OCI-LY7 (cell line): ENCODE results near the gene QSER1. TPM values are rescaled to one million over a fixed set of nuclear protein-coding genes. Genes with fewer than 3 reads are reported as not detected.

Experiments used
- BruUV-seq: library from RNA; stranded (reverse); fragments of 400-500 nt; replicated peaks from 2 replicates; lab custom pipeline; 2021; lab: Mats Ljungman, UMichigan
- CTCF ChIA-PET: fragments of 300-600 bp; sonication (Branson Sonifier 250); formaldehyde crosslinking; loops from one replicate; lab custom pipeline; 2022; ENCODE audit warnings: antibody characterized with exemption; ENCODE audit not compliant: unreplicated experiment; lab: Charles Lee
- POLR2A ChIA-PET: fragments of 300-600 bp; sonication (Branson Sonifier 250); formaldehyde crosslinking; loops from one replicate; lab custom pipeline; 2022; ENCODE audit warnings: antibody characterized with exemption; lab: Charles Lee
- DNase-seq: peaks from one replicate; pipeline ENCODE4 v3.0.0-alpha.2; 2015; ENCODE audit warnings: low spot score
- H2AFZ ChIP-seq: fragments of 200-600 bp; sonication (generic), shearing (Covaris generic); 2 replicates; pipeline ENCODE4 v1.6.1; 2014; ENCODE audit warnings: mild to moderate bottlenecking, antibody characterized with exemption, low read length, moderate library complexity
- H3K27ac ChIP-seq: fragments of 200-600 bp; sonication (generic); 2 replicates; pipeline ENCODE4 v1.5.1; 2014; ENCODE audit warnings: mixed run types, low read depth, mild to moderate bottlenecking, moderate library complexity, low read length, inconsistent platforms; ENCODE audit not compliant: poor library complexity, severe bottlenecking
- H3K36me3 ChIP-seq: fragments of 200-600 bp; sonication (generic); 2 replicates; pipeline ENCODE4 v1.6.1; 2014; ENCODE audit warnings: mild to moderate bottlenecking, antibody characterized with exemption, low read length, moderate library complexity, mixed read lengths; ENCODE audit not compliant: insufficient read depth
- H3K4me1 ChIP-seq: fragments of 200-600 bp; sonication (generic); 2 replicates; pipeline ENCODE4 v1.5.1; 2014; ENCODE audit warnings: mild to moderate bottlenecking, low read length; ENCODE audit not compliant: insufficient read depth, poor library complexity, severe bottlenecking
- H3K4me2 ChIP-seq: fragments of 200-600 bp; sonication (generic); 2 replicates; pipeline ENCODE4 v1.6.1; 2014; ENCODE audit warnings: mild to moderate bottlenecking, low read length
- H3K4me3 ChIP-seq: fragments of 200-600 bp; sonication (generic); 2 replicates; pipeline ENCODE4 v1.5.1; 2014; ENCODE audit warnings: mild to moderate bottlenecking, low read depth, low read length; ENCODE audit not compliant: poor library complexity, severe bottlenecking
- H3K79me2 ChIP-seq: fragments of 200-600 bp; sonication (generic); 2 replicates; pipeline ENCODE4 v1.6.1; 2016; ENCODE audit warnings: low read depth, mild to moderate bottlenecking, low read length, moderate library complexity, mixed read lengths; ENCODE audit not compliant: insufficient read depth
- H3K9me2 ChIP-seq: fragments of 200-600 bp; sonication (generic); 2 replicates; pipeline ENCODE4 v1.6.1; 2016; ENCODE audit warnings: mild to moderate bottlenecking, low read length, mixed read lengths; ENCODE audit not compliant: insufficient read depth
- H3K9me3 ChIP-seq: fragments of 200-600 bp; sonication (generic); 2 replicates; pipeline ENCODE4 v1.6.1; 2014; ENCODE audit warnings: mild to moderate bottlenecking, mixed run types, low read length, mixed read lengths
- H4K20me1 ChIP-seq: fragments of 200-600 bp; sonication (generic); 2 replicates; pipeline ENCODE4 v1.6.1; 2014; ENCODE audit warnings: mild to moderate bottlenecking, antibody characterized with exemption, low read length, moderate library complexity, mixed read lengths; ENCODE audit not compliant: insufficient read depth
- EZH2phosphoT487 ChIP-seq: fragments of 200-600 bp; sonication (generic); IDR thresholded peaks from 2 replicates; pipeline ENCODE4 v1.6.1; 2018; ENCODE audit warnings: low read depth, borderline replicate concordance, mild to moderate bottlenecking, mixed run types, antibody characterized with exemption, low read length, moderate library complexity, mixed read lengths
- intact Hi-C: fragments of 100-400 bp; cut with micrococcal nuclease; formaldehyde crosslinking; loops from one replicate; pipeline ENCODE4 v1.10.0; 2022; ENCODE audit not compliant: unreplicated experiment
- total RNA-seq, 2 experiments: library from RNA; depleted of rRNA in 1 of 2; stranded (reverse); fragments of >200 nt in 1 of 2; shearing (Covaris generic) in 1 of 2; gene quantifications; 2 replicates each; pipeline ENCODE4 v1.2.3, GENCODE V29; 2014 to 2022
- TF ChIP-seq, protein P1 (sequence below): fragments of 200-600 bp; sonication (generic); conservative IDR thresholded peaks from 2 replicates; pipeline ENCODE4 v1.5.1; 2014; ENCODE audit warnings: mild to moderate bottlenecking, antibody characterized with exemption, low read length, moderate library complexity, mixed read lengths

QSER1 gene
- total RNA-seq, 2 experiments from 2014 or later = 30.6 to 46.3 TPM

DNA sequence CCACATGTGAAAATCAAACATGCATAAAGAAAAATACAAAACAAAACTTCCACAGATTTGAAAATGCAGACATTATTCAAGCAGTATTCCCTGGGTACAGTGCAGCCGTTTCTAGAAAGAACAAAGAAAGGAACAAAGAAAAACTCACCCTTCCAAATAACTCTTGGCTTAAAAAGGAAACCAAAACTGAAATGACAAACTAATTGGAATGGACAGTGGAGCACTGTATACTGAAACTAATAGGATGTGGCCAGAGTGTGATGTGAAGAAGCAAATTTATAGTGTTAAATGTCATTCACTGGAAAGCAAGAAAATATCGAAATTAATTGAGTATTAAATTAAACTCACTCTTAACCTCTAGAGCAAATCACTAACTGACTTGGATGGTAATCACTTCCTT is 55.4 kb downstream of the QSER1 start:
- intact Hi-C loops = no loop called here
- CTCF ChIA-PET = no interaction called here

DNA sequence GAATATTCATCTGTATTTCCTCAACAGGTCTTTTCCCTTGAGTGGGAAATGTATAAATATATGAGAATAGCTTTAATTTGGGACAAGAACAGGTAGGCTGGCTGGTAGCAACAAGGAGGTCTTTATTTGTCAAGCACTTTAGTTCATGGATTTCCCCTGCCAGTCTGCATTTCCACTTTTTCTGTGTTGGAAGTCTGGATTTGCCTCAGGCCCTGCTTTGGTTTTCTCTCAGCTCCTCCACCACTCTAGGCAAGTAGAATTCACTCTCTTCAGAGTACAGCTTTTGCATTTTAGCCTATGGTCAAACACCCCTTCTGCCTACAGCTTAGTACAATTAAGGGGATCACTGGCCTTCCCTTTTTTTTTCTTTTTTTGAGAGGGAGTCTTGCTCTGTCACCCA is 57.1 kb downstream of the QSER1 start:
- ChIA-PET CTCF (no interaction called here), POLR2A (interaction anchor here (1.1 kb wide), 1 partner anchor 55 kb away, joined by 3 read pairs; no protein-coding TSS in a partner anchor)
- Histone ChIP-seq H3K36me3 (peaks cover 26% of the 10 kb centered on the region), H2AFZ (no peak overlapping the region), H3K79me2 (peaks cover 16% of the 10 kb centered on the region), H3K9me3 (no peaks in the 10 kb centered on the region), H4K20me1 (no peaks in the 10 kb centered on the region), H3K9me2 (no peaks in the 10 kb centered on the region), H3K4me1 (no peaks in the 10 kb centered on the region), H3K4me2 (no peak overlapping the region), H3K27ac (no peak overlapping the region), H3K4me3 (no peak overlapping the region)
- intact Hi-C loops = no loop called here
- DNase-seq = no peak
- TF ChIP-seq, protein P1, sequence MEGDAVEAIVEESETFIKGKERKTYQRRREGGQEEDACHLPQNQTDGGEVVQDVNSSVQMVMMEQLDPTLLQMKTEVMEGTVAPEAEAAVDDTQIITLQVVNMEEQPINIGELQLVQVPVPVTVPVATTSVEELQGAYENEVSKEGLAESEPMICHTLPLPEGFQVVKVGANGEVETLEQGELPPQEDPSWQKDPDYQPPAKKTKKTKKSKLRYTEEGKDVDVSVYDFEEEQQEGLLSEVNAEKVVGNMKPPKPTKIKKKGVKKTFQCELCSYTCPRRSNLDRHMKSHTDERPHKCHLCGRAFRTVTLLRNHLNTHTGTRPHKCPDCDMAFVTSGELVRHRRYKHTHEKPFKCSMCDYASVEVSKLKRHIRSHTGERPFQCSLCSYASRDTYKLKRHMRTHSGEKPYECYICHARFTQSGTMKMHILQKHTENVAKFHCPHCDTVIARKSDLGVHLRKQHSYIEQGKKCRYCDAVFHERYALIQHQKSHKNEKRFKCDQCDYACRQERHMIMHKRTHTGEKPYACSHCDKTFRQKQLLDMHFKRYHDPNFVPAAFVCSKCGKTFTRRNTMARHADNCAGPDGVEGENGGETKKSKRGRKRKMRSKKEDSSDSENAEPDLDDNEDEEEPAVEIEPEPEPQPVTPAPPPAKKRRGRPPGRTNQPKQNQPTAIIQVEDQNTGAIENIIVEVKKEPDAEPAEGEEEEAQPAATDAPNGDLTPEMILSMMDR = no peak
- no peak for TF ChIP-seq EZH2phosphoT487
- no TSS peak for BruUV-seq

More for the DNA sequence above, 55.4 kb downstream of the QSER1 start:
- no peak overlapping the region for H3K27ac ChIP-seq
- TF ChIP-seq, protein P1 = no peak
- no peak for TF ChIP-seq EZH2phosphoT487
- H3K36me3 ChIP-seq = peaks cover 13% of the 10 kb centered on the region
- peaks cover 16% of the 10 kb centered on the region for H3K79me2 ChIP-seq
- POLR2A ChIA-PET = interaction anchor here (0.6 kb wide), 1 partner anchor 301 kb away, joined by 3 read pairs; no protein-coding TSS in a partner anchor
- no peaks in the 10 kb centered on the region for H3K9me3 ChIP-seq
- no peaks in the 10 kb centered on the region for H4K20me1 ChIP-seq
- H3K4me2 ChIP-seq = no peak overlapping the region
- TSS peak; percentile 24 for BruUV-seq
- H3K4me1 ChIP-seq = no peaks in the 10 kb centered on the region
- DNase-seq = no peak
- no peak overlapping the region for H2AFZ ChIP-seq
- no peak overlapping the region for H3K4me3 ChIP-seq
- no peaks in the 10 kb centered on the region for H3K9me2 ChIP-seq

DNA sequence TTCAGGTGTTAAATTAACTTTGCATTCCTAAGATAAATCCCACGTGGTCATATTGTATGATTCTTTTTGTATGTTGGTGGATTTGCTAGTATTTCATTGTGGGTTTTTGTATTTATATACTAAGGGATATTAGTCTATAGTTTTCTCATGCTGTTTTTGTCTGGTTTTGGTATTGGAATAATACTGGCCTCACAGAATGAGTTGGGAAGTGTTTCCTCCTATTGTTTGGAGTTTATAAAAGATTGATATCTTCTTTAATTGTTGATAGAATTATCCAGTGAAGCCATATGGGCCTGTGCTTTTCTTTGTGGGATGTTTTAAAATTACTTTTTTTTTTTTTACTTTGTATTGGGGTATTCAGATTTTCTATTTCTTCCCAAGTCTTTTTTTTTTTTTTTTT is 59.8 kb downstream of the QSER1 start:
- BruUV-seq = no TSS peak
- intact Hi-C loops = no loop called here
- CTCF ChIA-PET = no interaction called here

More for the DNA sequence above, 59.8 kb downstream of the QSER1 start:
- no peaks in the 10 kb centered on the region for H3K9me3 ChIP-seq
- H3K4me2 ChIP-seq = no peak overlapping the region
- H3K79me2 ChIP-seq = peaks cover 13% of the 10 kb centered on the region
- POLR2A ChIA-PET = interaction anchor here (1.0 kb wide), 1 partner anchor 165 kb away, joined by 3 read pairs; no protein-coding TSS in a partner anchor
- peaks cover 45% of the 10 kb centered on the region for H3K36me3 ChIP-seq
- H3K27ac ChIP-seq = no peak overlapping the region
- H3K4me3 ChIP-seq = no peak overlapping the region
- H2AFZ ChIP-seq = no peak overlapping the region
- DNase-seq = no peak
- TF ChIP-seq, protein P1 = no peak
- TF ChIP-seq EZH2phosphoT487 = no peak
- no peaks in the 10 kb centered on the region for H4K20me1 ChIP-seq
- no peaks in the 10 kb centered on the region for H3K4me1 ChIP-seq
- H3K9me2 ChIP-seq = no peaks in the 10 kb centered on the region
